HepG2 (cell line): ENCODE data around the gene RUFY2. TPM values are rescaled to one million over a fixed set of nuclear protein-coding genes. Genes with fewer than 3 reads are reported as not detected.

Source experiments
- AHDC1 ChIP-seq: sonication (generic); formaldehyde crosslinking; IDR thresholded peaks from 2 replicates; pipeline ENCODE4 v1.5.1; 2020; ENCODE audit warnings: mild to moderate bottlenecking, missing genetic modification reagents, borderline replicate concordance
- AKNA ChIP-seq: sonication (generic); formaldehyde crosslinking; IDR thresholded peaks from 2 replicates; pipeline ENCODE4 v1.4.0; 2020; ENCODE audit warnings: missing genetic modification reagents, borderline replicate concordance
- BHLHE40 ChIP-seq: IDR thresholded peaks from 2 replicates; pipeline ENCODE4 v1.6.1; 2011; ENCODE audit warnings: low read length, improper control_type of control experiment
- BRCA1 ChIP-seq: sonication (generic); formaldehyde crosslinking; IDR thresholded peaks from 2 replicates; pipeline ENCODE4 v1.4.0; 2020; ENCODE audit warnings: missing genetic modification reagents
- CSRNP2 ChIP-seq: sonication (generic); formaldehyde crosslinking; conservative IDR thresholded peaks from 2 replicates; pipeline ENCODE4 v1.8.0; 2022; ENCODE audit warnings: low read depth, missing genetic modification reagents
- JUNB ChIP-seq: sonication (generic); formaldehyde crosslinking; IDR thresholded peaks from 2 replicates; pipeline ENCODE4 v1.8.0; 2022; ENCODE audit warnings: missing genetic modification reagents, mild to moderate bottlenecking, borderline replicate concordance
- PHF8 ChIP-seq: sonication (generic); formaldehyde crosslinking; IDR thresholded peaks from 2 replicates; pipeline ENCODE4 v1.5.0; 2020; ENCODE audit warnings: missing genetic modification reagents
- PTBP1 ChIP-seq: fragments of 200-400 bp; formaldehyde crosslinking; IDR thresholded peaks from 2 replicates; pipeline ENCODE4 v1.6.1; 2018; ENCODE audit warnings: low read length, low read depth; ENCODE audit not compliant: poor library complexity, severe bottlenecking
- RAD51 ChIP-seq: fragments of 450-650 bp; IDR thresholded peaks from 2 replicates; pipeline ENCODE4 v1.6.1; 2016; ENCODE audit warnings: borderline replicate concordance
- RARA ChIP-seq: IDR thresholded peaks from 2 replicates; pipeline ENCODE4 v1.6.1; 2016; ENCODE audit warnings: missing genetic modification reagents, missing compliant biosample characterization
- SMARCE1 ChIP-seq: fragments of 450-650 bp; IDR thresholded peaks from 2 replicates; pipeline ENCODE4 v1.6.1; 2017; ENCODE audit warnings: borderline replicate concordance
- SP1 ChIP-seq, 2 experiments: fragments of 450-650 bp in 1 of 2; sonication (generic) in 1 of 2; formaldehyde crosslinking in 1 of 2; IDR thresholded peaks; 2 replicates each; pipeline versions ENCODE4 v1.4.0 to v1.6.1; 2016 to 2020; ENCODE audit warnings: missing genetic modification reagents in 1 of 2
- ZBTB21 ChIP-seq: sonication (generic); formaldehyde crosslinking; IDR thresholded peaks from 2 replicates; pipeline ENCODE4 v1.4.0; 2020; ENCODE audit warnings: missing genetic modification reagents
- ZFP62 ChIP-seq: sonication (generic); formaldehyde crosslinking; IDR thresholded peaks from 2 replicates; pipeline ENCODE4 v1.4.0; 2020; ENCODE audit warnings: missing genetic modification reagents
- ZNF124 ChIP-seq: sonication (generic); formaldehyde crosslinking; IDR thresholded peaks from 2 replicates; pipeline ENCODE4 v1.4.0; 2020; ENCODE audit warnings: missing genetic modification reagents
- ZNF232 ChIP-seq: sonication (generic); formaldehyde crosslinking; IDR thresholded peaks from 2 replicates; pipeline ENCODE4 v1.4.0; 2020; ENCODE audit warnings: missing genetic modification reagents, borderline replicate concordance
- ZZZ3 ChIP-seq: sonication (generic); formaldehyde crosslinking; IDR thresholded peaks from 2 replicates; pipeline ENCODE4 v1.4.0; 2020; ENCODE audit warnings: missing genetic modification reagents, mild to moderate bottlenecking, borderline replicate concordance
- polyA plus RNA-seq, 8 experiments: library from polyadenylated mRNA; depleted of rRNA in 3 of 8; stranded (reverse) in 7 of 8; unstranded in 1 of 8; fragments of >200 nt; fragmentation: Illumina TruSeq in 4 of 8; extraction: Trizol in 4 of 8; gene quantifications; 2 replicates each; pipeline versions ENCODE4 v1.2.1 to v1.2.3, GENCODE V29; 2011 to 2016; ENCODE audit warnings: low read depth in 4 of 8, missing spikeins in 1 of 8, mixed read lengths in 1 of 8; ENCODE audit not compliant: insufficient read depth in 1 of 8
- total RNA-seq, 5 experiments: library from RNA; depleted of rRNA; stranded (reverse); fragments of >200 nt; fragmentation: Illumina TruSeq; extraction: Trizol; gene quantifications; 2 replicates each; pipeline ENCODE4 v1.2.3, GENCODE V29; 2016; ENCODE audit warnings: low read depth in 1 of 5

The RUFY2 gene
- total and polyA plus RNA-seq, 2 of the 13 experiments (the other 11 are each of a cell fraction or from before 2014, with no cell fraction given), result 10.1 to 16.1 TPM

GRCh38 chr10:68331455-68332258, 75.4 kb downstream of the RUFY2 start, which contains the start of gene HNRNPH3 (continued):
- TF ChIP-seq AHDC1 (CRISPR knock-in tag) (peak; percentile 64; the same call in 1 of the 2 replicates), ZFP62 (CRISPR knock-in tag) (no peak), ZNF124 (CRISPR knock-in tag) (peak; percentile 99), BRCA1 (CRISPR knock-in tag) (peak; percentile 81; the same call in 1 of the 2 replicates), SMARCE1 (no peak), ZZZ3 (CRISPR knock-in tag) (peak; percentile 86), PTBP1 (no peak), ZBTB21 (no peak), ZNF232 (peak; percentile 86), JUNB (CRISPR knock-in tag) (0 out of 2 replicates have a peak, but pooled peaks have one; percentile 12), RAD51 (no peak), SP1 (IDR thresholded peaks at IDR 0.05) (peak; percentile 95), SP1 (CRISPR knock-in tag; IDR thresholded peaks at IDR 0.05) (peak; percentile 82), CSRNP2 (CRISPR knock-in tag) (no peak; the same call in 1 of the 2 replicates), AKNA (0 out of 2 replicates have a peak, but pooled peaks have one; percentile 54), BHLHE40 (no peak), PHF8 (CRISPR knock-in tag) (peak; percentile 75), RARA (CRISPR knock-in tag) (peak; percentile 35)
